ENCODE measurements around the gene CST7.
"Not testable (repeated sequence)": the region's sequence is repeated elsewhere in the genome, so short reads cannot be mapped to it uniquely, and the experiment has no call there.

CST7 gene

GRCh38 chr20:24998631-24999445 is 49.8 kb downstream of the CST7 start:
- no peak for TF ChIP-seq CTCF (IDR thresholded peaks at IDR 0.05; ENCODE audit: extremely low read depth, missing control alignments)
- no peak for DNase-seq (ENCODE audit: low spot score)

DNA sequence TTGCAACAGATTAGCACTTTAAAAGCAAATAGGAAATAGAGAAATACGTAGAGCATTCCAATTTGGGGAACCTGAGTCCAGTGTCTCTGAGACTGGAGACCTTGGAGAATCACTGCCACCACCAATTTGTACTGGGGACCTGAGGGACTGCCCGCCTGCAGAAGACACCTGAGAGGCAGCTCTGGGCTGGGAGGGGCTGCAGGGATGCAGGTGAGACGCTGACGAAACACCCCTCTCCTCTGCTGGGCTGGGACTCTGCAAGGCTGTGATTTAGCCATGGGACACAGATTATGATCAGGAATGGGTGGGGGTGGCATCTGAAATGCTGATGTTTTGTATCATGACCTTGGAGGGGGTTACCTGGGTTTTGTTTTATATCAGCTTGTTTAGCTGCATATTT is 50.5 kb downstream of the CST7 start:
- no peak for DNase-seq (ENCODE audit: low spot score)
- no peak for TF ChIP-seq CTCF (IDR thresholded peaks at IDR 0.05; ENCODE audit: extremely low read depth, missing control alignments)

- DNase-seq (ENCODE audit: low spot score): no peak
- TF ChIP-seq CTCF (IDR thresholded peaks at IDR 0.05; ENCODE audit: extremely low read depth, missing control alignments): no peak
Observed at GRCh38 chr20:25000268-25000801, 51.3 kb downstream of the CST7 start.

DNA sequence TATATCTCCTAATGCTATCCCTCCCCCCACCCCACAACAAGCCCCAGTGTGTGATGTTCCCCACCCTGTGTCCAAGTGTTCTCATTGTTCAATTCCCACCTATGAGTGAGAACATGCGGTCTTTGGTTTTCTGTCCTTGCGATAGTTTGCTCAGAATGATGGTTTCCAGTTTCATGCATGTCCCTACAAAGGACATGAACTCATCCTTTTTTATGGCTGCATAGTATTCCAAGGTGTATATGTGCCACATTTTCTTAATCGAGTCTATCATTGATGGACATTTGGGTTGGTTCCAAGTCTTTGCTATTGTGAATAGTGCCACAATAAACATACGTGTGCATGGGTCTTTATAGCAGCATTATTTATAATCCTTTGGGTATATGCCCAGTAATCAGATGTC is 52.3 kb downstream of the CST7 start:
- not testable (repeated sequence) for DNase-seq (ENCODE audit: low spot score)

GRCh38 chr20:25003002-25003401 is 53.9 kb downstream of the CST7 start:
- TF ChIP-seq CTCF (IDR thresholded peaks at IDR 0.05; ENCODE audit: extremely low read depth, missing control alignments): no peak
- DNase-seq (ENCODE audit: low spot score): no peak

DNA sequence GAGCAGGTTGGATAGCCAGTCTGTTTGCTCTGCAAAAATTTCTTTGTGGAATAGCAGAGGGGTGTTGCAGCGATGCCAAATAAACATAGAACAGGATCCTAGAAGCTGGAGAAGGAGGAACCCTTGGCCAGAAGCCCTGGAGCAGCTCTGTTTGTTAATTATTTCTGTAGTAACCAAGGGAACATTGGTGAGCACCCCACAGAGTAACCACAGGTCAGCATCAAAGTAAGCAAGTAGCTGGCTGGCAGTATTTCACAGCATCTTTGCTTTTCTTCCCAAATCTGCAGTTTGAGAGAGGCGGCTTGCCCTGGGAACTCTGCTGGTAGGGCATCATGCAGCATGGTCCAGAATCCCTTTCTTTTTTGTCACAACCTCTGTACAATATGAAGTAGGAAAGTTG is 56.2 kb downstream of the CST7 start:
- no peak for TF ChIP-seq CTCF (IDR thresholded peaks at IDR 0.05; ENCODE audit: extremely low read depth, missing control alignments)
- DNase-seq (ENCODE audit: low spot score): no peak

GRCh38 chr20:25005661-25006060 is 56.6 kb downstream of the CST7 start:
- no peak for DNase-seq (ENCODE audit: low spot score)
- TF ChIP-seq CTCF (IDR thresholded peaks at IDR 0.05; ENCODE audit: extremely low read depth, missing control alignments): no peak
